GM19463 (cell line): ENCODE results near the gene UGT1A8.
"Not testable (repeated sequence)": the region's sequence is repeated elsewhere in the genome, so short reads cannot be mapped to it uniquely, and the experiment has no call there.

Experiments
- ATAC-seq: cut with Tn5 transposase; IDR thresholded peaks from one replicate; pipeline ENCODE4 v1.9.1; 2021; ENCODE audit warnings: mild to moderate bottlenecking, moderate library complexity; ENCODE audit not compliant: unreplicated experiment

UGT1A8 gene

DNA sequence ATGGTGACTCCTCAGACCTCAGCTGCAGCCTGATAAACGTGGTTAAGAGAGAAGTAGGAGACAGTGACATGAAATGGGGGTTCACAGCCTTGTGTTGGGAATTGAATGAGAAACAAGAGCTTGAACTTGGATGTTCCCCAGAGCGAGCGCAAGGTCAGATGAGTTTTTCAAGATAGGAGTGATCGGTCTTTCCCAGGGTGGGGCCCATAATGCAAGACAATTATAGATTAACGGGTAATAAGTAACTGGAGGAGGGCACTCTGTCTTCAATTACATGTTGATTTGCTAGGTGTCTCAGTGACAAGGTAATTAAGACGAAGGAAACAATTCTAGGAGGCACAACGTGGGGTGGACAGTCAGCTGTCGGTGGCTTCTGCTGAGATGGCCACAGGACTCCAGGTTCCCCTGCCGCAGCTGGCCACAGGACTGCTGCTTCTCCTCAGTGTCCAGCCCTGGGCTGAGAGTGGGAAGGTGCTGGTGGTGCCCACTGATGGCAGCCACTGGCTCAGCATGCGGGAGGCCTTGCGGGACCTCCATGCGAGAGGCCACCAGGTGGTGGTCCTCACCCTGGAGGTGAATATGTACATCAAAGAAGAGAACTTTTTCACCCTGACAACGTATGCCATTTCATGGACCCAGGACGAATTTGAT lies 95.3 kb downstream of the UGT1A8 start, which contains the start of gene UGT1A5:
UGT1A5 (plus strand) TSS at position 297 of the 651 bp plus-strand sequence; CDS start at position 382, 85 bp downstream.
- ATAC-seq: no peak

DNA sequence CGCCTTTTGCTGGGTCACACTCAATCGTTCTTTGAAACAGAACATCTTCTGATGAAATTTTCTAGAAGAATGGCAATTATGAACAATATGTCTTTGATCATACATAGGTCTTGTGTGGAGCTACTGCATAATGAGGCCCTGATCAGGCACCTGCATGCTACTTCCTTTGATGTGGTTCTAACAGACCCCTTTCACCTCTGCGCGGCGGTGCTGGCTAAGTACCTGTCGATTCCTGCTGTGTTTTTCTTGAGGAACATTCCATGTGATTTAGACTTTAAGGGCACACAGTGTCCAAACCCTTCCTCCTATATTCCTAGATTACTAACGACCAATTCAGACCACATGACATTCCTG lies 95.8 kb downstream of the UGT1A8 start:
- no peak for ATAC-seq

DNA sequence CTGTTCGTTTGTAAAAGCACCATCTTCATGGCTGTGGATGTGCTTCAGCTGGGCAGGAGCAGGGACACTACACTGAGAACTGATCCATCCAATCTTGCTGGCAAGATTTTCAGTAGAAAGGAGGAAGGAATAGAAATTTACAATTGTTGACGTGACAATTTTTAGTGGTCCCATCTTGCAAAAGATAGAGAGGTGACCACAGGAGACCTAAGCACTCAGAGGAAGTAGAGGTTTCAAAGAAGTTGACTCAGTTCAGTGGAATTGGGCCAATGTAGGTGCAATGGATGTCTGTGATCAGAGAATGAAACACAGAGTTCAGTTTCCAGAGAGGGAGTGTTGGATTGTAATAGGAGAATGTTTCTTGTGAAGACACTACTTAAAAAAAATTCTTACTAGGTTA lies 96.7 kb downstream of the UGT1A8 start:
- ATAC-seq: no peak

DNA sequence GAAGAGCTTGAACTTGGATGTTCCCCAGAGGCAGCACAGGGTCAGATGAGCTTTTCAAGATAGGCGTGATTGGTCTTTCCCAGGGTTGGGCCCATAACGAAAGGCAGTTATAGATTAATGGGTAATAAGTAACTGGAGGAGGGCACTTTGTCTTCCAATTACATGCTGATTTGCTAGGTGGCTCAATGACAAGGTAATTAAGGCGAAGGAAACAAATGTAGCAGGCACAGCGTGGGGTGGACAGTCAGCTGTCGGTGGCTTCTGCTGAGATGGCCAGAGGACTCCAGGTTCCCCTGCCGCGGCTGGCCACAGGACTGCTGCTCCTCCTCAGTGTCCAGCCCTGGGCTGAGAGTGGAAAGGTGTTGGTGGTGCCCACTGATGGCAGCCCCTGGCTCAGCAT lies 101.1 kb downstream of the UGT1A8 start, which contains the start of gene UGT1A4:
UGT1A4 (plus strand) TSS at position 185 of the 400 bp plus-strand sequence; CDS start at position 270, 85 bp downstream.
- ATAC-seq: no peak

GRCh38 chr2:233728723-233729301 lies 111.4 kb downstream of the UGT1A8 start, which contains the start of gene UGT1A3:
UGT1A3 (plus strand) TSS chr2:233729042; CDS start chr2:233729127, 85 bp downstream.
- no peak for ATAC-seq

DNA sequence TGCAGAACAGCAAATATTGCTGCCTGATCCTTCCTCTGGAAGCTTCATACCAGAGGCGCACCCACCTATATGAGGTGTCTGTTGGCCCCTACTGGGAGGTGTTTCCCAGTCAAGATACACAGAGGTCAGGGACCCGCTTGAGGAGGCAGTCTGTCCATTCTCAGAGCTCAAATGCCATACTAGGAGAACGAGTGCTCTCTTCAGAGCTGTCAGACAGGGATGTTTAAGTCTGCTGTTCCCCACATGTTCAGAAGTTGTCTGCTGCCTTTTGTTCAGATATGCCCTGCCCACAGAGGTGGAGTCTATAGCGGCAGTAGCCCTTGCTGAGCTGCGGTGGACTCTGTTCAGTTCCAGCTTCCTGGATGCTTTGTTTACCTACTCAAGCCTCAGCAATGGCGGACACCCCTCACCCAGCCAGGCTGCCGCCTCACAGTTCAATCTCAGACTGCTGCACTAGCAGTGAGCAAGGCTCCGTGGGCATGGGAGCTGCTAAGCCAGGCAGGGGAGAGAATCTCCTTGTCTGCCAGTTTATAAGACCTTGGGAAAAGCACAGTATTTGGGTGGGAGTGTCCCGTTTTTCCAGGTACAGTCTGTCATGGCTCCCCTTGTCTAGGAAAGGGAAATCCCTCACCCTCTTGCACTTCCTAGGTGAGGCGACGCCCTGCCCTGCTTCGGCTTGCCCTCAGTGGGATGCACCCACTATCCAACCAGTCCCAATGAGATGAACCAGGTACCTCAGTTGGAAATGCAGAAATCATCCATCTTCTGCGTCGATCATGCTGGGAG lies 119.6 kb downstream of the UGT1A8 start:
- not testable (repeated sequence) for ATAC-seq

- ATAC-seq: no peak
These were observed 123.4 kb downstream of the UGT1A8 start for GRCh38 chr2:233740870-233741269.

- no peak for ATAC-seq
These were observed 126.2 kb downstream of the UGT1A8 start for GRCh38 chr2:233743464-233744259.

DNA sequence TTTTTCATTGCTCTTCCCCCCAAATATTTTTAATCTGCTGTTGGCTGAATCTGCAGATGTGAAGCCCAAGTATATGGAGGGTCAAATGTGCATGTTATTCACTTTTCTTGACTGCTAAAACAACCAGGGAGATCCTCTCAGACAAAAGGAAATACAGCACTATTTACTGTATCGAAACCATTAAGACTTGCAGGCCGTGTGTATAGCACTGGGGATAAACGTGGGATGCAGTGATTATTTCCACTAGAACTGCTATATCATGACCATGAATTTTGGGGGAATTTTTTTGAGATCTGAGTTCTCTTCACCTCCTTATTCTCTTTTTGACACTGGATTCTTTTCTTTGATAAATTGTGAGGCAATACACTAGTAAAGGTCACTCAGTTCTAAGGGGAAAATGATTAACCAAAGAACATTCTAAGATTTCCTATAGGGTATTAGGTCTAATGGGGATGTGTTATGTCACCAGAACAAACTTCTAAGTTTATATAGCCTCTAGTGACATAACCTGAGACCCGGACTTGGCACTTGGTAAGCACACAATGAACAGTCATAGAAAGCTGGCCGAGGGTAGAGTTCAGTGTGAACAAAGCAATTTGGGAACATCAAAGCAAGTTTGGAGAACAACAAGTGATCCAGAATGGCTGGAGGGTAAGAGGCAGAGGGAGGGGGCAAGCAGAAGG lies 127.8 kb downstream of the UGT1A8 start:
- ATAC-seq: no peak

GRCh38 chr2:233745838-233746237 lies 128.4 kb downstream of the UGT1A8 start:
- ATAC-seq: not testable (repeated sequence)

DNA sequence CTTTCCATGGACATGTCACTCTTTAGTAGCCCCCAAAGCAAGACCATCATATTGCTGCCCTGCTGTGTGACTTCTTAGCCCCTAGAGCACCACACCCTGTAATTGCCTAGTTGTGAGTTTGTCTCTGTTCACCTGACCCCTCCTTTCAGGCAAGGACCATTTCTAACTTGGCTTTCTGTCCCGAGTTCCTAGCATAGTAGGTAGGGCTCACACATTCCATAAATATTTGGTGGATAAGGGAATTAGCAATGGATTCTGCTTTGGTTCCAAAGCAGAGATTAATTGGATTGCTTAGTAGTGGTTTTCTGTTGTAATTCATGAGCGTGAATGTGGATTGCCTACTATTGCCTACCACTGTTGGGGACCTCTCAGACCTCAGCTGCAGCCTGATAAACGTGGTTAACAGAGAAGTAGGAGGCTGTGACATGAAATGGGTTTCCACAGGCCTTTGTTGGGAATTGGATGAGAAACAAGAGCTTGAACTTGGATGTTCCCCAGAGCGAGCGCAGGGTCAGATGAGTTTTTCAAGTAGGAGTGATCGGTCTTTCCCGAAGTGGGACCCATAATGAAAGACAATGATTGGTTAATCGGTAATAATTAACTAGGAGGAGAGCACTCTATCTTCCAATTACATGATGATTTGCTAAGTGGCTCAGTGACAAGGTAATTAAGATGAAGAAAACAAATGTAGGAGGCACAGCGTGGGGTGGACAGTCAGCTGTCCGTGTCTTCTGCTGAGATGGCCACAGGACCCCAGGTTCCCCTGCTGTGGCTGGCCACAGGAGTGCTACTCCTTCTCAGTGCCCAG lies 129.2 kb downstream of the UGT1A8 start:
- ATAC-seq: no peak

- ATAC-seq: no peak
These were observed 129.8 kb downstream of the UGT1A8 start for GRCh38 chr2:233747283-233747544.

GRCh38 chr2:233750689-233751088 lies 133.3 kb downstream of the UGT1A8 start:
- not testable (repeated sequence) for ATAC-seq

- not testable (repeated sequence) for ATAC-seq
These were observed 134.0 kb downstream of the UGT1A8 start for GRCh38 chr2:233751212-233752009.

DNA sequence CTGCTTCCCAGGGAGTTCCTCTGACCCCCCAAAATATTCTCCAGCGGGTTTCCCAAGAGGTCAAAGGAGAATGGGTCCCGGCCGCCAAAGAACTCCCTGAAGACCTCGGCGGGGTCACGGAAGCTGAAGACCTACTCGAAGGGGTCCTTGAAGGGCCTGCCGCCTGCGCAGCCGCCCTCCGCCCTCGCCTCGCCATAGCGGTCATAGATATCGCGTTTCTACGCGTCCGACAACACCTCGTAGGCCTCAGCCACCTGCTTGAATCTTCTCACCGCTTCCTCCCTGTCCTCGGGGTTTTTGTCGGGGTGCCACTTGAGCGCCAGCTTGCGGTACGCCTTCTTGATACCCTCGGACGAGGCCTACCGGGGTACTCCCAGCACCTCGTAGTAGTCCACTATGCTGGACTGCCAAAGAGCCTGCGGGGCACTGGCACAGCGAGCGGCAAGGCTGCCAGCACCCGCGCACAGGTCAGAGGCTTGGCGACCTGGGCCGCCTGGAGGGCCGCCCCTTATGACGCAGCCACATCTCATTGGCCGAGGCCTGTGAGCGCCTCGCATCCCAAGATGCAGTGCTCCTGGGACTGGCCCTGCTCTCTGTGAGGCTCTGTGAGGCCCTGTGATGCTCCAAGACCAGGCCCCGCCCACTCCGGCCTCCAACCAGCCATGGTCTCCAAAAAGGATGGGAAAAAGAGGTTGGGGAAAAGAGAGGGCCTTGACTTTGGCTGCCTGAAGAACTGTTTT lies 137.6 kb downstream of the UGT1A8 start:
- ATAC-seq: no peak

- no peak for ATAC-seq
These were observed 139.1 kb downstream of the UGT1A8 start for GRCh38 chr2:233756429-233757081.

- no peak for ATAC-seq
These were observed 140.7 kb downstream of the UGT1A8 start for GRCh38 chr2:233758141-233758540.

DNA sequence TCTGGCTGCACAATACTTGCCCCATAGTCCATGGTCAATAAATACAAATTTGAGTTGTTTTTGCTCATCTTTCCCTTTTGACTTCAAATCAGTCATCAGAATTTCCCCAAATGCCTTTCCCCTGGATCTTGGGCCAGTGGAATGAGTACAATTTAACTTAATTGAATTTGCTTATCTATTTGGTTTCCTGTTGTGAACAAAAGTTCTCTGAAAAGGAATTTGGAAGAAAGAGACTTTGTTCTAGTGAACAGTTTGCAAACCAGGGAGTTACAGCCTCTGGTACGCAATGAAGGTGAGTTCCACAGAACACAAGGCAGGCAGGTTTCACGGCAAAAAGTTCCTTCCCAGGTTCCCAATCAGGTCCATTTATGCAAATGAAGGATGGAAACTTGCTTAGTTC lies 141.4 kb downstream of the UGT1A8 start:
- no peak for ATAC-seq
